Putamen (tissue), 1 donor: ENCODE results near the gene MAT1A.
"Not testable (repeated sequence)": the region's sequence is repeated elsewhere in the genome, so short reads cannot be mapped to it uniquely, and the experiment has no call there.

Experiments used
- DNase-seq: peaks from one replicate; pipeline ENCODE4 v3.0.0-alpha.2; 2016; ENCODE audit warnings: low spot score

Gene MAT1A

GRCh38 chr10:80264081-80265056 lies 25.1 kb downstream of the MAT1A start:
- DNase-seq, result no peak

GRCh38 chr10:80261316-80262030 lies 28.0 kb downstream of the MAT1A start:
- DNase-seq, result no peak

DNA sequence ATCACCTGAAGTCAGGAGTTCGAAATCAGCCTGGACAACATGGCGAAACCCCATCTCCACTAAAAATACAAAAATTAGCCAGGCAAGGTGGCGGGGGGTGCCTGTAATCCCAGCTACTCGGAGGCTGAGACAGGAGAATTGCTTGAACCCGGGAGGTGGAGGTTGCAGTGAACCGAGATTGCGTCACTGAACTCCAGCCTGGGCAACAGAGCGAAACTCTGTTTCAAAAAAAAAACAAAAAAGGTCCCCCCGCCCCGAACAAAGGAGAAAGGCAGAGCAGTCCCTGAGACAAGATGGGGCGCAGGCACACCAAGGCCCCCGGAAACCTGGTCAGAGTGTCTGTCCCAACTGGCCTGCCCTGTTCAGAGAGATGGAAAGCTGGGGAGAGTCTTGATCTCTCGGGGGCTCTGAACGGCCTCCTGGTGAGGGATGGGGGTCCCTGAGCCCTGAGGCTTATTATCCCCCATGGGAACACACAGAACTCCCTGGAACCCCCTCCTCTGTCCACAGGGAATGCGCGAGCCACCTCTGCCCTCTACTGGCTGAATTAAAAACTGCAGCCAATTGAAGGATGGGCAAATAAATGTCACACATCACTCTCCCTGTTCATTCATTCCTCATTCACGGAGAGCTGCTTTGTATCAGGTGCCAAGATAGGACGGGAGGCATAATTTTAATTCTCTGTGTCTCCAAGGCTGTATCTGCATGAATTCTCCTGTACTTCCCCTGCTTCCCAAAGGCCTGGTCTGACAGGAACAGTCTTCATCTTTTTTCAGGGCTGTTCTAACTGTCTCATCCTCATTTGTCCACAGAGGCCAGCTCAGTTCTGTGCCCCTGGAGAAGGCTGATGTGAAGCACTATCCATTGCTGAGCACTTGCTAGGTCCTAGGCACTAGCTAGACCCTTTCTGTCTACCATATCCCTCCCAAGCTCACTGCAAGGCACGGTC lies 28.9 kb downstream of the MAT1A start:
- DNase-seq, result no peak

- no peak for DNase-seq
Observed at GRCh38 chr10:80259405-80259871, 30.0 kb downstream of the MAT1A start.

- not testable (repeated sequence) for DNase-seq
Observed at GRCh38 chr10:80256798-80257197, 32.7 kb downstream of the MAT1A start.

- not testable (repeated sequence) for DNase-seq
Observed at GRCh38 chr10:80254726-80255125, 34.7 kb downstream of the MAT1A start.

DNA sequence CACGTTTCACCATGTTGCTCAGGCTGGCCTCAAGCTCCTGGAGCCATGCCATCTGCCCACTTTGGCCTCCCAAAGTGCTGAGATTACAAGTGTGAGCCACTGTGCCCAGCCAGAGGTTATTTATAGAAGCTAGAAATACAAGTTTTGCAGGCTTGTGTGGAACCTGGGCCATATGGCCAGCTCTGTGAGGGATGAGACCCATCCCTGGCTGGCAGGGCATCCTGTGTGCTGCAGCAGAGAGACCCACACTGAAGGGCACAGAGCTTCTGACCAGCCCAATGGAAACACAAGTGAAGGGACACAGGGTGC lies 35.5 kb downstream of the MAT1A start:
- not testable (repeated sequence) for DNase-seq

DNA sequence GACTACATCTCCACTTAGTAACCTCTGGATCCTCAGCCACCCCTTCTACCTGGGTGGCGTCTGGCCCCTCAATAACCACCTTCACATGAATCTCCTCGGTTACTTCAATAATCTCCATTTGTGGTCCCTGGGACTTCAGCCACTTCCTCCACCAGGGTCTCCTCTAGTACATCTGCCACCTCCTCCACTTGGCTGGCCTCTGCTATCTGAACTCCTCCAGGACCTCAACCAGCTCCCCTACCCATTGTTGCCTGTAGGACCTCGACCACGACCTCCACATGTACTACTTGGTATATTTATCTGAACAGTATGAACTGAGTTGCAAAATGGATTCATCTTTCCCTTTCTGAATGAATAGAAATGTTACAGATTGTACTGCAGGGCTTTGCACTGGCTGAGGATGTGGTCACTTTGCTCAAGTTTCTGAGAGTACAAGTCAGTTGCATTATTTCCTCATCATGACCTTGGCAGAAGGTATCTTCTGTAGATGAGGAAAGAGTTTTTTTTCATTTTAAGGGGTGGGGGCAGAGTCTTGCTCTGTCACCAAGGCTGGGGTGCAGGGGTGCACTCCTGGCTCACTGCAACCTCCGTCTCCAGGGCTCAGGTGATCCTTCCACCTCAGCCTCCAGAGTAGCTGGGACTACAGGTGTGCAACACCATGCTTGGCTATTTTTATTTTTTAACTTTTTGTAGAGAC lies 36.0 kb downstream of the MAT1A start:
- no peak for DNase-seq

DNA sequence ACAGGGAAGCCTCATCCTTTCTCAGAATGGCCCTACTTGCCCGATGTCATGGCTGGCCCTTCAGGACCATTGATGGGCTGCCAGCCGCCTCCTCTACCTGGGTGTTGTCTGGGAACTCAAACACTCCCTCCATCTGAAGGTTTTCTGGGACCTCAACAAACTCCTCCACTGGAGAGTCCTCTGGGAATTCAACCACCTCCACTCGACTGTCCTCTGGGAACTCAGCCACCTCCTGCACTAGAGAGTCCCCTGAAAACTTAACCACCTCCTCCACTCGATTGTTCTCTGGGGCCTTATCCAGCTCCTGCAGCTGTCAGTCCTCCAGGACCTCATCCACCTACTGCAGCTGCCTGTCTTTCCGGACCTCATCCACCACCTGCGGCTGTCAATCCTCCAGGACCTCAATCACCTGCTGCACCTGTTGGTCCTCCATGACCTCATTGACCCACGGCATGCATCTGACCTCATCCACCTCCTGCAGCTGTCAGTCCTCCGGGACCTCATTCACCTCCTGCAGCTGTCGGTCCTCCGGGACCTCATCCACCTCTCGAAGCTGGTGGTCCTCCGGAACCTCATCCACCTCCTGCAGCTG lies 37.1 kb downstream of the MAT1A start:
- DNase-seq, result no peak

GRCh38 chr10:80251703-80252280 lies 37.7 kb downstream of the MAT1A start:
- DNase-seq, result not testable (repeated sequence)

- not testable (repeated sequence) for DNase-seq
Observed at GRCh38 chr10:80250399-80250798, 39.1 kb downstream of the MAT1A start.

DNA sequence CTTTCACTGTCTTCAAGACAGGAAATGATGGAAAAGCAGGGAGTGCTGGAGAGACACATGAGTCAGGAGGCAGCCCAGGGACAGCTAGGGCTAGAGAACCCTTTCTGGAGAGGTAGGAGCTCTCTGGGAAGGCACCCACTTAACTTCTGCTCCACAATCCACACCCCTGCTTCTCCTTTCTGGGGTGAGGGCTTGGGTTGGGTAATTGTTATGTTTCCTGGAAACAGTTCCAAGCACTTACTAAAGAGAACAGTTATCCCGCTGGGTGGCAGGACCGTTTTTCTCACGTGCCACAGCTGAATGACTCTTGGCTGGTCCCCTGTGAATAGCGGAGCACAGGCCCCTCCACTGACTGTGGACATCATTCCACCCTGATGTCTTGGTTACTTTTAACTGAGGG lies 39.6 kb downstream of the MAT1A start:
- not testable (repeated sequence) for DNase-seq

GRCh38 chr10:80247611-80248010 lies 41.8 kb downstream of the MAT1A start:
- DNase-seq, result not testable (repeated sequence)

DNA sequence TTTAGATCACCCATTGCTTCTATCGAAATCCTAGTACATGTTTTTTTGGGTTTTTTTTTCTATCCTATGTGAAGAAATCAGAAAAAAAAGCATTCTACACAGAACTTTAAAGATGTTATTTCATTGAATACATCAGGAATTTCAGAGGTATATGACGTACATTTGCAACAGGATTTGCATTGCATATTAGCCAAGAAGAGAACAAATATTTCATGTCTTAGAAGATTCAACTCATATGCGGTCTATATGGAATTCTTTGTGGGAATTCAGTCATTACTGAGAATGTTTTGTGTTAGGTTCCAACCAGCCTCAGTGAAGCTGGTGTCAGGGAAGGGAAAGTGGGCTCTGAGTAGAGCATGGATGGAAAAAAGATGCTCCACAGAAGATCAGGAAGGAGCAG lies 45.1 kb downstream of the MAT1A start:
- not testable (repeated sequence) for DNase-seq

- not testable (repeated sequence) for DNase-seq
Observed at GRCh38 chr10:80242341-80242740, 47.1 kb downstream of the MAT1A start.

DNA sequence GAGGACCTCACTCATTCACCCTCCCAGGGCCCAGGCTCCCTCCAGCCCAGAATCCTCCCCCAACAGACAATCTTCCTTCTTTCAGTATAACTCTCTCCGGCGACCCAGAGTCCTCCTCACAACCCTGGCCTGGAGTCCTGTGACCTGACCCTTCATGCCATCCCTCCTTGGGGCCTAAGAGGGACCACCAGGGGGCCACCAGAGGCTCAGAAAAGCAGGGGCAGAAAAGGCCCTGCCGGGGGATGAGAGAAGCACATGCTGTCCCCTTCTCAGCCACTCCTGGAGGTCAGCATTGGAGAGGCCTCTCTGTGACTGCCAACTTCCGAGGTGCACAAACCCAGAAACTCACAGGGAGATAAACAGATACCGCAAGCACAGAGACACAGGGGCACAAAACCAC lies 53.0 kb downstream of the MAT1A start:
- not testable (repeated sequence) for DNase-seq

GRCh38 chr10:80234331-80235235 lies 54.9 kb downstream of the MAT1A start:
- DNase-seq, result not testable (repeated sequence)

GRCh38 chr10:80233871-80234270 lies 55.6 kb downstream of the MAT1A start:
- DNase-seq, result not testable (repeated sequence)

- DNase-seq, result not testable (repeated sequence)
Observed at GRCh38 chr10:80226723-80227122, 62.7 kb downstream of the MAT1A start.
